HFFc6 (cell line): Measurements from ENCODE around the gene TMEM135. TPM values are rescaled to one million over a fixed set of nuclear protein-coding genes. Genes with fewer than 3 reads are reported as not detected.

Source experiments
- DNase-seq: peaks from one replicate; pipeline ENCODE4 v3.0.0-alpha.2; 2018
- H3K27ac Mint-ChIP-seq: 2 replicates; pipeline ENCODE4 v1.8.0; 2020; ENCODE audit warnings: mild to moderate bottlenecking, mixed read lengths
- H3K27me3 Mint-ChIP-seq: 2 replicates; pipeline ENCODE4 v1.8.0; 2021; ENCODE audit warnings: mild to moderate bottlenecking, moderate library complexity, mixed read lengths; ENCODE audit not compliant: insufficient read depth
- H3K36me3 Mint-ChIP-seq: 2 replicates; pipeline ENCODE4 v1.8.0; 2021; ENCODE audit warnings: low read depth, mixed read lengths
- H3K4me1 Mint-ChIP-seq: 2 replicates; pipeline ENCODE4 v1.8.0; 2020; ENCODE audit warnings: low read depth, mixed read lengths
- H3K4me3 Mint-ChIP-seq: 2 replicates; pipeline ENCODE4 v1.8.0; 2020; ENCODE audit warnings: mild to moderate bottlenecking, moderate library complexity, mixed read lengths
- H3K9me3 Mint-ChIP-seq: 2 replicates; pipeline ENCODE4 v1.8.0; 2020; ENCODE audit warnings: mild to moderate bottlenecking, mixed read lengths
- CTCF ChIP-seq: fragments of 200-600 bp; sonication (generic); IDR thresholded peaks from 2 replicates; pipeline ENCODE4 v1.5.0; 2021; ENCODE audit warnings: antibody characterized with exemption, mild to moderate bottlenecking
- total RNA-seq, 6 experiments: library from RNA; stranded (reverse); fragmentation: NEBNext Ultra II Directional; extraction: Animal tissue kit (Norgen Biotek cat#: 25700); gene quantifications; 2 replicates in 1 of 6; 3 replicates in 5 of 6; pipeline ENCODE4 v1.2.3, GENCODE V29; 2021

The TMEM135 gene
- total RNA-seq, 6 experiments from 2014 or later = 13.1 to 28.3 (median 20.5) TPM

- Mint-ChIP-seq H3K27me3 (no peaks in the 10 kb centered on the region; the same call in 1 of the 2 replicates), H3K27ac (no peak overlapping the region), H3K4me3 (no peak overlapping the region), H3K4me1 (peaks cover 6% of the 10 kb centered on the region), H3K36me3 (no peaks in the 10 kb centered on the region; the same call in 1 of the 2 replicates), H3K9me3 (no peaks in the 10 kb centered on the region)
- DNase-seq = no peak
- TF ChIP-seq CTCF = no peak
These were observed 257.5 kb downstream of the TMEM135 start for GRCh38 chr11:87295237-87295636.

- Mint-ChIP-seq H3K27ac (no peak overlapping the region), H3K27me3 (no peaks in the 10 kb centered on the region; the same call in 1 of the 2 replicates), H3K36me3 (no peaks in the 10 kb centered on the region; the same call in 1 of the 2 replicates), H3K4me1 (peaks cover 5% of the 10 kb centered on the region), H3K4me3 (no peak overlapping the region), H3K9me3 (no peaks in the 10 kb centered on the region)
- TF ChIP-seq CTCF = no peak
- no peak for DNase-seq
These were observed 258.9 kb downstream of the TMEM135 start for GRCh38 chr11:87296627-87297026.

- Mint-ChIP-seq H3K27me3 (no peaks in the 10 kb centered on the region; the same call in 1 of the 2 replicates), H3K4me3 (no peak overlapping the region), H3K9me3 (no peaks in the 10 kb centered on the region), H3K4me1 (no peaks in the 10 kb centered on the region), H3K27ac (no peak overlapping the region), H3K36me3 (no peaks in the 10 kb centered on the region; the same call in 1 of the 2 replicates)
- no peak for DNase-seq
- no peak for TF ChIP-seq CTCF
These were observed 260.4 kb downstream of the TMEM135 start for GRCh38 chr11:87298155-87298554.

GRCh38 chr11:87299041-87299481 lies 261.3 kb downstream of the TMEM135 start:
- H3K27me3 Mint-ChIP-seq = no peaks in the 10 kb centered on the region; the same call in 1 of the 2 replicates
- no peak for TF ChIP-seq CTCF
- no peaks in the 10 kb centered on the region for H3K4me1 Mint-ChIP-seq
- H3K4me3 Mint-ChIP-seq = no peak overlapping the region
- H3K27ac Mint-ChIP-seq = no peak overlapping the region
- no peak for DNase-seq
- no peaks in the 10 kb centered on the region; the same call in 1 of the 2 replicates for H3K36me3 Mint-ChIP-seq
- no peaks in the 10 kb centered on the region for H3K9me3 Mint-ChIP-seq

GRCh38 chr11:87300640-87301380 lies 263.1 kb downstream of the TMEM135 start:
- no peak for DNase-seq
- no peaks in the 10 kb centered on the region for H3K4me1 Mint-ChIP-seq
- H3K9me3 Mint-ChIP-seq = no peaks in the 10 kb centered on the region
- no peak overlapping the region for H3K4me3 Mint-ChIP-seq
- no peak overlapping the region; the same call in 1 of the 2 replicates for H3K27ac Mint-ChIP-seq
- no peaks in the 10 kb centered on the region; the same call in 1 of the 2 replicates for H3K36me3 Mint-ChIP-seq
- no peak for TF ChIP-seq CTCF
- H3K27me3 Mint-ChIP-seq = no peaks in the 10 kb centered on the region; the same call in 1 of the 2 replicates
